D721Med (cell line): Measurements from ENCODE around the gene STK11IP.

Experiments
- DNase-seq: peaks from one replicate; pipeline ENCODE4 v3.0.0; 2011; ENCODE audit warnings: low spot score; ENCODE audit not compliant: insufficient read length
- FAIRE-seq: peaks from 2 replicates; lab custom pipeline; 2011; peaks lifted over from hg19 to GRCh38; lab: Jason Lieb, UNC
- CTCF ChIP-seq: IDR thresholded peaks from 2 replicates; pipeline ENCODE4 v1.5.1; 2012; ENCODE audit warnings: mild to moderate bottlenecking, control low read depth; ENCODE audit not compliant: insufficient read depth; ENCODE audit errors: missing control alignments

Gene STK11IP

GRCh38 chr2:219613461-219614070 lies 15.9 kb downstream of the STK11IP start:
- FAIRE-seq = no peak
- TF ChIP-seq CTCF = no peak
- no peak for DNase-seq

DNA sequence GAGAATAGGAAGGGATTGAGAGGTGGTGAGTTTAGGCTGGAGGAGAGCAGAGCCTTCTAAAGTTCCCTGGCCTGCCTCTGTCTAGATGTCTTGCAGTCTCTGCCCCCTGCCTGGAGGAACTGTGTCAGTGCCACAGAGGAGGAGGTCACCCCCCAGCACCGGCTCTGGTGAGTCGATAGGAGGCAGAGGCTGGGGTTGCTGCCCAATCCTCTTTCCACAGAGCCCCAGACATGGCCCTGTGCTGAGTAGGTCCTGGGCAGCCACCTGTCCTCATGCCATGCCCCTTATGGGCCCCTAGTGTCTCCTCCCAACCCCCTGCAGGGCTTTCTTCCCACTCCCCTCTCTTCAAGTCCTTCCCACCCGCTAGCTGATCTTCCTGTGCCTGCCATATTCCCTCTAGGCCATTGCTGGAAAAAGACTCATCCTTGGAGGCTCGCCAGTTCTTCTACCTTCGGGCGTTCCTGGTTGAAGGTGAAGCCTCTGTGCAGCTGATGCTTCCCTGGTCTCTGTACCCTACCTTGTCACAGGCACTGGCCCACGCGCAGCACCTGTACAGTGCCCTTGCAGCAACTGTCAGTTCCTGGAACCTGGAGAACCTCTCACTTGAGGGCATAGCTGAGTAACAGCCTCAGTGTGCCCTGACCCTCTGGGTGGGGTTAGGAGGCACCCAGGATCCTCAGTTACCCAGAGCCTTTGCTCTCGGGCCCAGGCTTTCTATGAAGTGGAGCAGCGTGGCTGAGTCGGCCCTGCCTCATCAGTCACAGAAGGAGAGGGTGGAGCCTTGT lies 16.6 kb downstream of the STK11IP start:
- no peak for TF ChIP-seq CTCF
- FAIRE-seq (no peak), DNase-seq (no peak)

DNA sequence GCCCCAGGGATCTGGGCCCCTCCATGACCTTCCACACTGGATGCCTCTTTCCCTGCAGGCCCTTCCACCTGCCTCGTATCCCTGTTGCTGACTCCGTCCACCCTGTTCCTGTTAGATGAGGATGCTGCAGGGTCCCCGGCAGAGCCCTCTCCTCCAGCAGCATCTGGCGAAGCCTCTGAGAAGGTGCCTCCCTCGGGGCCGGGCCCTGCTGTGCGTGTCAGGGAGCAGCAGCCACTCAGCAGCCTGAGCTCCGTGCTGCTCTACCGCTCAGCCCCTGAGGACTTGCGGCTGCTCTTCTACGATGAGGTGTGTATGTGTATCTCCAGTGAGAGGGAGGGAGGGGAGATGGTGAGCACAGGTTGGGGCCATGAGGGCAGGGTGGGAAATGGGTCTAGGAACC lies 17.4 kb downstream of the STK11IP start:
- no peak for TF ChIP-seq CTCF
- DNase-seq = no peak
- no peak for FAIRE-seq

- DNase-seq = no peak
- no peak for TF ChIP-seq CTCF
- no peak for FAIRE-seq
Measured at GRCh38 chr2:219615894-219616293, 18.2 kb downstream of the STK11IP start.

DNA sequence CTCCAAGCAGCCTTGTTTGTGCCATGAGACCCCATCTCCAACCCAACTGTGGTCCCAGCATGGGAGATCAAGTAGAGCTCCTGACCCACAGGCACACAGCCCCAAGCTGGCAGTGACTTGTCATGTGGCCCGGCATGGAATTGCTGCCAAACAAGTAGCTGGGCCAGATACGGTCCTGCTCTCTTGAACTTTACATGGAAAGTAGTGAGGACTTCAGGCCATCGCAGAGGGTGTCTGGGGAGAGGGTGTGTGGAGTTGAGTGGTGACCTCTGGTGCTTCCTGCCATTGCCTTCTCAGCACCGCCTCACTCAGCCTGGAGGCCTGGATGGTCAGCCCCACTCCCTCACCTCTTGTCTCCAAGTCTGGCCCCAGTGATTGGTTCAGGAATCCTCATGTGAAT lies 18.9 kb downstream of the STK11IP start:
- no peak for DNase-seq
- no peak for FAIRE-seq
- TF ChIP-seq CTCF = no peak

- no peak for TF ChIP-seq CTCF
- FAIRE-seq (no peak), DNase-seq (no peak)
Measured at GRCh38 chr2:219618733-219619122, 21.1 kb downstream of the STK11IP start.

DNA sequence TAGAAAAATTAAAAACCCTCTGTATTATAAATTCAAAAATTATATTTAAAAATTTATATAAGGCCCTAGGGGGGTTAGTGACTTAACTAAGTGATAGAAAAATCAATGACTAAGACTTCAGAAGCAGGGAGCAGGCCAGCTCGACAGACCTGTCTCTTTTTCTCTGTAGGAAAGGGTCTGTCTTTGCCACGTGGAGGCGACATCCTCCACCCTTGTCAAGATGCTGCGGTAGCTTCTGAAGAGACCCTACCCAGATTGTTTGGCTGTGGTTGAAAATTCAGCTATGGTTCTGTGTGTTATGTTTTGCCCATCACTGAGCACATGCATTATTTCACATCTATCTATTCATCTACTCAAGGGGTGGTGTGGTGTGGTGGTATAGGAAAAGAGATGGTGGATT lies 21.6 kb downstream of the STK11IP start:
- FAIRE-seq (no peak), DNase-seq (no peak)
- TF ChIP-seq CTCF = peak; percentile 29
